GM12878 (cell line): ENCODE results near the gene ZSWIM3. TPM values are rescaled to one million over a fixed set of nuclear protein-coding genes. Genes with fewer than 3 reads are reported as not detected.

Source experiments
- CEBPZ ChIP-seq: fragments of 150-350 bp; IDR thresholded peaks from 2 replicates; pipeline ENCODE4 v1.6.1; 2016; ENCODE audit warnings: low read depth, low read length
- HDAC6 ChIP-seq: fragments of 200-600 bp; sonication (generic); IDR thresholded peaks from one replicate; pipeline ENCODE4 v1.8.0; 2017; ENCODE audit warnings: antibody characterized with exemption; ENCODE audit not compliant: unreplicated experiment
- IRF5 ChIP-seq: fragments of 450-650 bp; IDR thresholded peaks from 2 replicates; pipeline ENCODE4 v1.6.1; 2017; ENCODE audit warnings: borderline replicate concordance
- KDM1A ChIP-seq: fragments of 200-600 bp; sonication (generic); IDR thresholded peaks from 2 replicates; pipeline ENCODE4 v1.6.1; 2016; ENCODE audit warnings: borderline replicate concordance
- MTA3 ChIP-seq: IDR thresholded peaks from 2 replicates; pipeline ENCODE4 v1.6.1; 2012; ENCODE audit warnings: low read length, inconsistent platforms, borderline replicate concordance
- NR2F1 ChIP-seq: fragments of 450-650 bp; conservative IDR thresholded peaks from 2 replicates; pipeline ENCODE4 v1.6.1; 2017; ENCODE audit warnings: mild to moderate bottlenecking
- PBX3 ChIP-seq: IDR thresholded peaks from 2 replicates; pipeline ENCODE4 v1.6.1; 2011; ENCODE audit warnings: mild to moderate bottlenecking, low read depth, low read length, moderate library complexity; ENCODE audit not compliant: insufficient replicate concordance
- PKNOX1 ChIP-seq: fragments of 450-650 bp; IDR thresholded peaks from 2 replicates; pipeline ENCODE4 v1.6.1; 2016; ENCODE audit warnings: mild to moderate bottlenecking
- RBBP5 ChIP-seq: fragments of 200-600 bp; sonication (generic); conservative IDR thresholded peaks from 2 replicates; pipeline ENCODE4 v1.6.1; 2016
- REST ChIP-seq: IDR thresholded peaks from 2 replicates; pipeline ENCODE4 v1.6.1; 2012; ENCODE audit warnings: mild to moderate bottlenecking, low read depth, low read length
- SPI1 ChIP-seq: IDR thresholded peaks from 2 replicates; pipeline ENCODE4 v1.6.1; 2011; ENCODE audit warnings: low read depth, mild to moderate bottlenecking, low read length, moderate library complexity, borderline replicate concordance; ENCODE audit not compliant: insufficient read depth
- WRNIP1 ChIP-seq: IDR thresholded peaks from 2 replicates; pipeline ENCODE4 v1.6.1; 2011; ENCODE audit warnings: low read depth, low read length, improper control_type of control experiment, borderline replicate concordance
- ZNF592 ChIP-seq: fragments of 450-650 bp; IDR thresholded peaks from 2 replicates; pipeline ENCODE4 v1.6.1; 2017; ENCODE audit warnings: mild to moderate bottlenecking, moderate library complexity
- polyA plus RNA-seq, 11 experiments: library from polyadenylated mRNA; depleted of rRNA in 4 of 11; unstranded in 6 of 11; stranded (reverse) in 5 of 11; fragments of >200 nt; fragmentation: Nextera tagmentation in 4 of 11; fragmentation: Illumina TruSeq in 1 of 11; extraction: Ambion mirVana in 4 of 11; extraction: Trizol in 1 of 11; gene quantifications; 1 replicate in 1 of 11; 2 replicates in 10 of 11; pipeline versions ENCODE4 v1.2.1 to v1.2.3, GENCODE V29; 2011 to 2016; ENCODE audit warnings: inconsistent platforms in 2 of 11, missing spikeins in 2 of 11, low read depth in 1 of 11
- total RNA-seq, 4 experiments: library from RNA; depleted of rRNA in 3 of 4; stranded (reverse); fragments of >200 nt in 3 of 4; fragmentation: Illumina TruSeq in 1 of 4; extraction: Trizol in 1 of 4; gene quantifications; 2 replicates each; pipeline versions ENCODE4 v1.2.1 to v1.2.3, GENCODE V29; 2013 to 2021

Gene ZSWIM3
- total and polyA plus RNA-seq, 10 of the 15 experiments (the other 5 are each of a cell fraction or from before 2014, with no cell fraction given), result 1.6 to 5.1 (median 4.2) TPM

GRCh38 chr20:45925821-45926506 lies 68.5 kb downstream of the ZSWIM3 start (continued):
- TF ChIP-seq PBX3 (no peak), REST (no peak), MTA3 (no peak), RBBP5 (no peak), PKNOX1 (no peak), KDM1A (no peak), ZNF592 (no peak), IRF5 (no peak), SPI1 (no peak), HDAC6 (no peak), NR2F1 (no peak), CEBPZ (no peak), WRNIP1 (no peak)
